Upper lobe of left lung (tissue), 6 donors: ENCODE measurements around the gene REXO4. TPM values are rescaled to one million over a fixed set of nuclear protein-coding genes. Genes with fewer than 3 reads are reported as not detected.

Experiments
- ATAC-seq, 2 donors: fragments of 200-7000 bp; cut with Tn5 transposase; one replicate each; pipeline ENCODE4 v1.9.1; 2022; ENCODE audit warnings: mild to moderate bottlenecking in 2 of 2, moderate library complexity in 2 of 2; ENCODE audit not compliant: low FRiP score in 2 of 2
- DNase-seq, 2 donors: peaks; one replicate each; pipeline ENCODE4 v3.0.0-alpha.2; 2019 to 2020
- H3K27ac ChIP-seq, 4 donors: fragments of 200-600 bp; sonication (generic); one replicate each; pipeline ENCODE4 v1.5.1; 2016 to 2019
- H3K27me3 ChIP-seq, 4 donors: fragments of 200-600 bp; sonication (generic); one replicate each; pipeline ENCODE4 v1.5.1; 2017 to 2019
- H3K36me3 ChIP-seq, 4 donors: fragments of 200-600 bp; sonication (generic); one replicate each; pipeline ENCODE4 v1.5.1; 2016 to 2019
- H3K4me1 ChIP-seq, 4 donors: fragments of 200-600 bp; sonication (generic); one replicate each; pipeline ENCODE4 v1.5.1; 2018 to 2019
- H3K4me3 ChIP-seq, 4 donors: fragments of 200-600 bp; sonication (generic); one replicate each; pipeline ENCODE4 v1.5.1; 2017 to 2019; ENCODE audit warnings: mild to moderate bottlenecking in 2 of 4, moderate library complexity in 1 of 4
- H3K9me3 ChIP-seq, 4 donors: fragments of 200-600 bp; sonication (generic); one replicate each; pipeline ENCODE4 v1.5.1; 2018 to 2019
- CTCF ChIP-seq, 6 experiments: fragments of 450-650 bp in 4 of 6; fragments of 200-600 bp in 2 of 6; sonication (generic) in 2 of 6; IDR thresholded peaks; one replicate each; pipeline ENCODE4 v1.5.1; 2016 to 2019; ENCODE audit warnings: antibody characterized with exemption in 6 of 6
- EP300 ChIP-seq, 4 donors: sonication (generic); formaldehyde crosslinking; IDR thresholded peaks; one replicate each; pipeline ENCODE4 v1.5.1; 2017; ENCODE audit warnings: antibody characterized with exemption in 4 of 4, control low read depth in 2 of 4
- POLR2A ChIP-seq, 4 donors: fragments of 450-650 bp; IDR thresholded peaks; one replicate each; pipeline ENCODE4 v1.5.1; 2016 to 2017; ENCODE audit warnings: antibody characterized with exemption in 4 of 4, mild to moderate bottlenecking in 2 of 4
- POLR2AphosphoS5 ChIP-seq, 2 donors: sonication (generic); formaldehyde crosslinking; IDR thresholded peaks; one replicate each; pipeline ENCODE4 v1.5.1; 2017; ENCODE audit warnings: antibody characterized with exemption in 2 of 2
- WGBS, 2 donors: methylation state at CpG; one replicate each; pipeline ENCODE4 v1.1.5; 2017 to 2018; 5-methylcytosine and 5-hydroxymethylcytosine counted together
- total RNA-seq, 6 donors: library from RNA; depleted of rRNA in 4 of 6; stranded (reverse); fragments of >200 nt in 4 of 6; gene quantifications; one replicate each; pipeline versions ENCODE4 v1.1.0 to v1.2.1, GENCODE V29; 2016 to 2021
- donor health status: DM: no; HTN: no; CAD: no; lungs with moderate emphysema.
- donor health status: DM: no; HTN: yes; CAD: no; lungs with severe emphysema.

Gene REXO4
- total RNA-seq, 6 donors from 2014 or later = 14.7 to 34.3 (median 23.1) TPM

GRCh38 chr9:133456409-133456808 is 38.6 kb upstream of the REXO4 start:
- H3K4me3 ChIP-seq = no peak overlapping the region
- no peak for DNase-seq
- H3K4me1 ChIP-seq = peaks cover 16 to 23% (median 17%) of the 10 kb centered on the region in 4 donors
- H3K27me3 ChIP-seq = no peaks in the 10 kb centered on the region
- no peak overlapping the region for H3K27ac ChIP-seq
- WGBS, 2 donors = 88 to 94% methylated on average over 6 to 9 of the region's 9 CpGs
- H3K9me3 ChIP-seq = no peaks in the 10 kb centered on the region
- no peak for TF ChIP-seq EP300 (IDR thresholded peaks at IDR 0.05)
- TF ChIP-seq POLR2AphosphoS5 (IDR thresholded peaks at IDR 0.05) = no peak
- no peak for TF ChIP-seq POLR2A (IDR thresholded peaks at IDR 0.05)
- no peak for TF ChIP-seq CTCF (IDR thresholded peaks at IDR 0.05)
- no peak for ATAC-seq
- H3K36me3 ChIP-seq = no peaks in the 10 kb centered on the region

- Histone ChIP-seq H3K27me3 (no peaks in the 10 kb centered on the region), H3K27ac (no peak overlapping the region), H3K4me3 (no peak overlapping the region), H3K9me3 (no peaks in the 10 kb centered on the region), H3K4me1 (peaks cover 11 to 19% (median 12%) of the 10 kb centered on the region in 4 donors), H3K36me3 (no peaks in the 10 kb centered on the region)
- ATAC-seq = no peak
- DNase-seq = no peak
- TF ChIP-seq POLR2A (IDR thresholded peaks at IDR 0.05) (no peak), EP300 (IDR thresholded peaks at IDR 0.05) (no peak), CTCF (IDR thresholded peaks at IDR 0.05) (no peak), POLR2AphosphoS5 (IDR thresholded peaks at IDR 0.05) (no peak)
- 97 to 100% methylated on average over 3 to 9 of the region's 11 CpGs for WGBS, 2 donors
Measured at GRCh38 chr9:133455936-133456335, 38.1 kb upstream of the REXO4 start.

- Histone ChIP-seq H3K9me3 (no peaks in the 10 kb centered on the region), H3K4me3 (no peak overlapping the region), H3K27me3 (no peaks in the 10 kb centered on the region), H3K27ac (no peak overlapping the region), H3K4me1 (peaks cover 4 to 10% (median 6%) of the 10 kb centered on the region in 4 donors), H3K36me3 (no peaks in the 10 kb centered on the region)
- 94 to 96% methylated on average over 4 to 19 of the region's 20 CpGs for WGBS, 2 donors
- TF ChIP-seq EP300 (IDR thresholded peaks at IDR 0.05) = no peak
- TF ChIP-seq POLR2A (IDR thresholded peaks at IDR 0.05) = no peak
- TF ChIP-seq POLR2AphosphoS5 (IDR thresholded peaks at IDR 0.05) = no peak
- TF ChIP-seq CTCF (IDR thresholded peaks at IDR 0.05) = no peak
- DNase-seq (no peak), ATAC-seq (no peak)
Measured at GRCh38 chr9:133454943-133455673, 37.3 kb upstream of the REXO4 start.

GRCh38 chr9:133454325-133454724 is 36.5 kb upstream of the REXO4 start:
- H3K4me3 ChIP-seq = no peak overlapping the region
- ATAC-seq (no peak), DNase-seq (no peak)
- peaks cover 4 to 9% (median 5%) of the 10 kb centered on the region in 4 donors for H3K4me1 ChIP-seq
- WGBS, 2 donors = 90 to 92% methylated on average over 16 to 19 of the region's 19 CpGs
- H3K27me3 ChIP-seq = no peaks in the 10 kb centered on the region
- TF ChIP-seq POLR2A (IDR thresholded peaks at IDR 0.05) (no peak), CTCF (IDR thresholded peaks at IDR 0.05) (no peak), EP300 (IDR thresholded peaks at IDR 0.05) (no peak), POLR2AphosphoS5 (IDR thresholded peaks at IDR 0.05) (no peak)
- H3K36me3 ChIP-seq = no peaks in the 10 kb centered on the region
- H3K27ac ChIP-seq = no peak overlapping the region
- no peaks in the 10 kb centered on the region for H3K9me3 ChIP-seq

- WGBS, 2 donors = 78 to 82% methylated on average over 11 of the region's 11 CpGs
- no peak for ATAC-seq
Measured at GRCh38 chr9:133453651-133454050, 35.8 kb upstream of the REXO4 start.

More at GRCh38 chr9:133453651-133454050, 35.8 kb upstream of the REXO4 start:
- peaks cover 0 to 2% (median 0%) of the 10 kb centered on the region in 4 donors for H3K4me1 ChIP-seq
- no peak for DNase-seq
- TF ChIP-seq POLR2A (IDR thresholded peaks at IDR 0.05) = no peak
- no peak for TF ChIP-seq EP300 (IDR thresholded peaks at IDR 0.05)
- no peak for TF ChIP-seq POLR2AphosphoS5 (IDR thresholded peaks at IDR 0.05)
- TF ChIP-seq CTCF (IDR thresholded peaks at IDR 0.05) = no peak
- no peaks in the 10 kb centered on the region for H3K36me3 ChIP-seq
- no peak overlapping the region for H3K27ac ChIP-seq
- H3K4me3 ChIP-seq = no peak overlapping the region
- no peaks in the 10 kb centered on the region for H3K9me3 ChIP-seq
- H3K27me3 ChIP-seq = no peaks in the 10 kb centered on the region
